A549 (cell line): ENCODE data around the gene MAMSTR. TPM values are rescaled to one million over a fixed set of nuclear protein-coding genes. Genes with fewer than 3 reads are reported as not detected.

Source experiments
- ATAC-seq, 2 experiments: fragments of 200-7000 bp in 1 of 2; fragments of >200 bp in 1 of 2; cut with Nextera tagmentation in 1 of 2; cut with Tn5 transposase in 1 of 2; 3 replicates each; pipeline versions ENCODE4 v1.8.0 to v1.9.1; 2018 to 2020; ENCODE audit warnings: mild to moderate bottlenecking in 1 of 2, moderate library complexity in 1 of 2
- CTCF ChIA-PET: fragments of 300-600 bp; sonication (Branson Sonifier 250); formaldehyde crosslinking; extraction: SDS; loops from one replicate; lab custom pipeline; 2021; ENCODE audit warnings: antibody characterized with exemption, inconsistent platforms; lab: Yijun Ruan, JAX
- POLR2A ChIA-PET: fragments of 350-600 bp; formaldehyde crosslinking; extraction: SDS; loops from one replicate; lab custom pipeline; 2021; ENCODE audit warnings: antibody characterized with exemption, inconsistent platforms; lab: Yijun Ruan, JAX
- DNase-seq, 2 experiments: peaks; one replicate each; pipeline versions ENCODE4 v3.0.0 to v3.0.0-alpha.2; 2011 to 2016; ENCODE audit warnings: low read depth in 1 of 2, low spot score in 1 of 2
- FAIRE-seq: peaks from 2 replicates; lab custom pipeline; 2011; peaks lifted over from hg19 to GRCh38; lab: Jason Lieb, UNC
- H3K27ac ChIP-seq, 2 experiments: fragments of >200 bp; sonication (Bioruptor Twin); formaldehyde crosslinking; 3 replicates each; pipeline ENCODE4 v1.5.1; 2016 to 2017
- H3K4me1 ChIP-seq: fragments of >200 bp; sonication (Bioruptor Twin); formaldehyde crosslinking; 3 replicates; pipeline ENCODE4 v1.6.1; 2016
- H3K4me2 ChIP-seq: fragments of >200 bp; sonication (Bioruptor Twin); formaldehyde crosslinking; 3 replicates; pipeline ENCODE4 v1.6.1; 2016
- H3K4me3 ChIP-seq: fragments of >200 bp; sonication (Bioruptor Twin); formaldehyde crosslinking; 3 replicates; pipeline ENCODE4 v1.5.1; 2016
- H3K9me3 ChIP-seq: fragments of >200 bp; sonication (Bioruptor Twin); formaldehyde crosslinking; 3 replicates; pipeline ENCODE4 v1.6.1; 2016
- ATOH8 ChIP-seq: fragments of 250-450 bp; sonication (Bioruptor Pico); IDR thresholded peaks from 2 replicates; pipeline ENCODE4 v1.5.0; 2020; ENCODE audit warnings: low read depth, mild to moderate bottlenecking, moderate library complexity
- BHLHE40 ChIP-seq: IDR thresholded peaks from 2 replicates; pipeline ENCODE4 v1.6.1; 2012; ENCODE audit warnings: low read depth, low read length, inconsistent platforms
- CBX2 ChIP-seq: fragments of 200-600 bp; sonication (generic); IDR thresholded peaks from 2 replicates; pipeline ENCODE4 v1.6.1; 2016; ENCODE audit warnings: low read depth, mild to moderate bottlenecking, borderline replicate concordance
- CHD4 ChIP-seq: fragments of 200-600 bp; sonication (generic); IDR thresholded peaks from 2 replicates; pipeline ENCODE4 v1.6.1; 2016; ENCODE audit warnings: antibody characterized with exemption, mild to moderate bottlenecking, borderline replicate concordance
- CTCF ChIP-seq: fragments of >200 bp; sonication (Bioruptor Twin); formaldehyde crosslinking; IDR thresholded peaks from 3 replicates; pipeline ENCODE4 v1.5.1; 2016
- EHF ChIP-seq: fragments of 250-450 bp; sonication (Bioruptor Pico); IDR thresholded peaks from 2 replicates; pipeline ENCODE4 v1.5.0; 2020; ENCODE audit warnings: mild to moderate bottlenecking
- EP300 ChIP-seq, 2 experiments: fragments of >200 bp; sonication (Bioruptor Twin); formaldehyde crosslinking; IDR thresholded peaks; 2 replicates in 1 of 2; 3 replicates in 1 of 2; pipeline ENCODE4 v1.6.1; 2016 to 2017
- FOSB ChIP-seq: fragments of 250-450 bp; sonication (Bioruptor Pico); IDR thresholded peaks from 2 replicates; pipeline ENCODE4 v1.5.0; 2020; ENCODE audit warnings: mild to moderate bottlenecking, moderate library complexity
- FOSL2 ChIP-seq, 2 experiments: fragments of 450-650 bp in 1 of 2; fragments of >200 bp in 1 of 2; sonication (Bioruptor Twin) in 1 of 2; formaldehyde crosslinking; IDR thresholded peaks; 2 replicates each; pipeline versions ENCODE4 v1.5.0 to v1.6.1; 2016 to 2020; ENCODE audit warnings: mild to moderate bottlenecking in 1 of 2, moderate library complexity in 1 of 2
- FOXS1 ChIP-seq: fragments of 250-450 bp; sonication (Bioruptor Pico); IDR thresholded peaks from 2 replicates; pipeline ENCODE4 v1.5.0; 2020; ENCODE audit warnings: mild to moderate bottlenecking, moderate library complexity
- HDAC2 ChIP-seq: fragments of 200-600 bp; sonication (generic); IDR thresholded peaks from 2 replicates; pipeline ENCODE4 v1.6.1; 2016
- HES2 ChIP-seq: fragments of >200 bp; sonication (Bioruptor Twin); formaldehyde crosslinking; IDR thresholded peaks from 2 replicates; pipeline ENCODE4 v1.6.1; 2016
- HEYL ChIP-seq: fragments of 250-450 bp; sonication (Bioruptor Pico); IDR thresholded peaks from 2 replicates; pipeline ENCODE4 v1.8.0; 2021; ENCODE audit warnings: mild to moderate bottlenecking, moderate library complexity
- HOXA7 ChIP-seq: fragments of 250-450 bp; sonication (Bioruptor Pico); IDR thresholded peaks from 2 replicates; pipeline ENCODE4 v1.5.0; 2020; ENCODE audit warnings: mild to moderate bottlenecking, moderate library complexity
- HOXB13 ChIP-seq: fragments of 250-450 bp; sonication (Bioruptor Pico); IDR thresholded peaks from 2 replicates; pipeline ENCODE4 v1.5.0; 2020; ENCODE audit warnings: low read depth, mild to moderate bottlenecking, moderate library complexity
- JUN ChIP-seq, 2 experiments: fragments of >200 bp; sonication (Bioruptor Twin); formaldehyde crosslinking; IDR thresholded peaks; 2 replicates in 1 of 2; 3 replicates in 1 of 2; pipeline ENCODE4 v1.6.1; 2016 to 2017
- JUNB ChIP-seq: fragments of >200 bp; sonication (Bioruptor Twin); formaldehyde crosslinking; IDR thresholded peaks from 2 replicates; pipeline ENCODE4 v1.6.1; 2016
- MAFK ChIP-seq: fragments of 450-650 bp; IDR thresholded peaks from 2 replicates; pipeline ENCODE4 v1.6.1; 2014; ENCODE audit not compliant: partially characterized antibody
- MAZ ChIP-seq: fragments of 150-350 bp; IDR thresholded peaks from 2 replicates; pipeline ENCODE4 v1.6.1; 2014; ENCODE audit warnings: antibody characterized with exemption, low read depth, low read length, borderline replicate concordance
- NR3C1 ChIP-seq: fragments of >200 bp; sonication (Bioruptor Twin); formaldehyde crosslinking; IDR thresholded peaks from 3 replicates; pipeline ENCODE4 v1.6.1; 2017
- PHF8 ChIP-seq: fragments of 200-600 bp; sonication (generic); IDR thresholded peaks from 2 replicates; pipeline ENCODE4 v1.6.1; 2016; ENCODE audit warnings: low read depth, mild to moderate bottlenecking, antibody characterized with exemption, moderate library complexity, borderline replicate concordance
- POLR2A ChIP-seq: IDR thresholded peaks from 2 replicates; pipeline ENCODE4 v1.6.1; 2012; ENCODE audit warnings: mild to moderate bottlenecking, low read length
- POLR2AphosphoS2 ChIP-seq: conservative IDR thresholded peaks from 2 replicates; pipeline ENCODE4 v1.6.1; 2012; ENCODE audit warnings: low read length, improper control_type of control experiment, inconsistent platforms
- RARB ChIP-seq: fragments of 250-450 bp; sonication (Bioruptor Pico); IDR thresholded peaks from 2 replicates; pipeline ENCODE4 v1.8.0; 2021; ENCODE audit warnings: mild to moderate bottlenecking, moderate library complexity
- RFX5 ChIP-seq: fragments of 450-650 bp; IDR thresholded peaks from 2 replicates; pipeline ENCODE4 v1.7.1; 2014; ENCODE audit warnings: antibody characterized with exemption, mild to moderate bottlenecking, moderate library complexity
- RNF2 ChIP-seq: fragments of 200-600 bp; sonication (generic); IDR thresholded peaks from 2 replicates; pipeline ENCODE4 v1.6.1; 2016; ENCODE audit warnings: low read depth, mild to moderate bottlenecking, antibody characterized with exemption, moderate library complexity, borderline replicate concordance
- TFCP2L1 ChIP-seq: fragments of 250-450 bp; sonication (Bioruptor Pico); IDR thresholded peaks from 2 replicates; pipeline ENCODE4 v1.5.0; 2021; ENCODE audit warnings: mild to moderate bottlenecking
- TP53 ChIP-seq: fragments of 250-450 bp; sonication (Bioruptor Pico); IDR thresholded peaks from 2 replicates; pipeline ENCODE4 v1.5.0; 2021; ENCODE audit warnings: mild to moderate bottlenecking, moderate library complexity
- ZC3H11A ChIP-seq: fragments of 450-650 bp; IDR thresholded peaks from 2 replicates; pipeline ENCODE4 v1.6.1; 2014; ENCODE audit warnings: antibody characterized with exemption, mild to moderate bottlenecking
- WGBS: methylation state at CpG from one replicate; pipeline ENCODE4 v1.1.6; 2017; ENCODE audit errors: missing lambda C conversion rate; 5-methylcytosine and 5-hydroxymethylcytosine counted together
- polyA plus RNA-seq, 4 experiments: library from polyadenylated mRNA; depleted of rRNA in 3 of 4; stranded (reverse); fragments of >200 nt; fragmentation: RNase III in 1 of 4; extraction: RNeasy Plus Mini Kit Qiagen cat#74134 plus additional on column Dnase treatment in 1 of 4; gene quantifications; 2 replicates in 3 of 4; 3 replicates in 1 of 4; pipeline ENCODE4 v1.2.3, GENCODE V29; 2011 to 2017
- TF ChIP-seq, protein P1 (sequence below): IDR thresholded peaks from 2 replicates; pipeline ENCODE4 v1.6.1; 2012; ENCODE audit warnings: low read depth, borderline replicate concordance

The MAMSTR gene
- polyA plus RNA-seq, 2 of the 4 experiments (the other 2 are of a cell fraction) = 0.44 to 0.52 TPM

GRCh38 chr19:48672994-48673393, 46.5 kb downstream of the MAMSTR start, which contains the start of gene NTN5:
Gene NTN5 (minus strand): TSS chr19:48673017. CDS start chr19:48670986, 2,031 bp downstream.
- Histone ChIP-seq H3K4me2 (no peak within 1 kb of the TSS), H3K27ac (no peak within 1 kb of the TSS), H3K9me3 (no peaks in the 10 kb centered on the region), H3K4me3 (no peak within 1 kb of the TSS)
- POLR2A ChIA-PET = no interaction called here
- no peak for DNase-seq
- 86% methylated on average over 21 of the region's 25 CpGs for WGBS
- no peak for FAIRE-seq
- TF ChIP-seq JUNB (no peak), HDAC2 (no peak), NR3C1 (no peak), HEYL (CRISPR knock-in tag) (no peak)
- TF ChIP-seq, all 56 proteins: peak for 0
- peaks cover 5% of the 10 kb centered on the region; the same call in 1 of the 3 replicates for H3K4me1 ChIP-seq
- ATAC-seq = no peak
- CTCF ChIA-PET = interaction anchor here (0.9 to 6.1 kb wide), 7 partner anchors 8 to 145 kb away, joined by 3 to 151 read pairs (median 39); partner anchors contain the start of genes CA11 and FUT2

DNA sequence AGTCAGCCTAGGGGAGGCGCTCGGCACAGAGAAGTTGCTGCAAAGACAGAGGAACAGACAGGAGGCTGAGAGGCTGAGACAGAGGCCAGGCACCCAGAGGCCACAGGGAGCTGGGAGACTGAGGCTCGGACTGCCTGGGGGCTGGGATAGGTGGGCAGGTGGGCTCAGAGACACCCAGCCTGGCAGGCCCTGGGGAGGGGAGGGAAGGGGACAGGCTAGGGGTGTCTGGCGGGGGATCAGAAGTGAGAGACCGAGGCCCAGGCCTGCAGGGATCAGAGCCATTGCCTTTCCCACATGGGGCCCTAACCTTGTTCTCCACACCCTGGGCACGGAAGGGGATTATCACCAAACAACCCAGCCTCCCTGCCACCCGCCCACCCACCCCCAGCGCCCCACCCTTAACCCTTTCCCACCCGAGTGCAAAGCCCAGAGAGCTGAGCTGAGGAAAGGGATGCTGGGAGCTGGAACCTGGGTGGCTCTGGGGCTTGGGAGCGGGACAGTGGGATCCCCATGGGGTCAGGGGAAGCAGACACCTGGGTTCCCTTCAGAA, 48.0 kb downstream of the MAMSTR start:
- no peak overlapping the region for H3K4me2 ChIP-seq
- ATAC-seq = no peak
- WGBS = 63% methylated on average over 9 of the region's 10 CpGs
- ChIA-PET CTCF (interaction anchor here (1.5 to 1.9 kb wide), 4 partner anchors 26 to 116 kb away, joined by 4 to 7 read pairs (median 6); partner anchors contain the start of gene CA11), POLR2A (no interaction called here)
- DNase-seq = no peak
- H3K27ac ChIP-seq = no peak overlapping the region
- FAIRE-seq = no peak
- H3K4me3 ChIP-seq = no peak overlapping the region
- TF ChIP-seq EHF = no peak
- TF ChIP-seq TP53 (CRISPR knock-in tag) = no peak
- no peak for TF ChIP-seq ZC3H11A
- TF ChIP-seq CBX2 = no peak
- TF ChIP-seq HDAC2 = no peak
- no peak for TF ChIP-seq POLR2AphosphoS2
- no peak for TF ChIP-seq HOXB13 (CRISPR knock-in tag)
- no peak for TF ChIP-seq EP300 (IDR thresholded peaks at IDR 0.05)
- no peak for TF ChIP-seq CTCF
- TF ChIP-seq HES2 = no peak
- TF ChIP-seq FOXS1 (CRISPR knock-in tag) = no peak
- no peak for TF ChIP-seq JUN (IDR thresholded peaks at IDR 0.05)
- TF ChIP-seq RFX5 = no peak
- no peak for TF ChIP-seq HOXA7
- no peak for TF ChIP-seq RNF2
- TF ChIP-seq MAFK = no peak
- no peak for TF ChIP-seq BHLHE40
- H3K4me1 ChIP-seq = peaks cover 5% of the 10 kb centered on the region; the same call in 1 of the 3 replicates
- H3K9me3 ChIP-seq = no peaks in the 10 kb centered on the region

- ChIA-PET CTCF (interaction anchor here (0.6 to 1.9 kb wide), 5 partner anchors 25 to 381 kb away, joined by 3 to 7 read pairs (median 6); partner anchors contain the start of gene CA11), POLR2A (no interaction called here)
- no peak overlapping the region for H3K27ac ChIP-seq
- H3K4me3 ChIP-seq = no peak overlapping the region
- H3K4me1 ChIP-seq = peaks cover 5% of the 10 kb centered on the region; the same call in 1 of the 3 replicates
- no peak overlapping the region for H3K4me2 ChIP-seq
- ATAC-seq (no peak), DNase-seq (no peak), FAIRE-seq (no peak)
- no peaks in the 10 kb centered on the region for H3K9me3 ChIP-seq
- 82% methylated on average over 20 of the region's 21 CpGs for WGBS
- TF ChIP-seq MAZ (no peak), POLR2A (no peak), RARB (CRISPR knock-in tag) (no peak), ATOH8 (CRISPR knock-in tag) (no peak), BHLHE40 (no peak), FOSB (CRISPR knock-in tag) (no peak), EHF (no peak), TFCP2L1 (CRISPR knock-in tag) (no peak), MAFK (no peak), JUN (IDR thresholded peaks at IDR 0.05) (no peak), FOSL2 (IDR thresholded peaks at IDR 0.05) (no peak), FOSL2 (CRISPR knock-in tag; IDR thresholded peaks at IDR 0.05) (no peak), CHD4 (no peak), PHF8 (no peak), HES2 (no peak), RNF2 (no peak), HOXB13 (CRISPR knock-in tag) (no peak)
- TF ChIP-seq, protein P1, sequence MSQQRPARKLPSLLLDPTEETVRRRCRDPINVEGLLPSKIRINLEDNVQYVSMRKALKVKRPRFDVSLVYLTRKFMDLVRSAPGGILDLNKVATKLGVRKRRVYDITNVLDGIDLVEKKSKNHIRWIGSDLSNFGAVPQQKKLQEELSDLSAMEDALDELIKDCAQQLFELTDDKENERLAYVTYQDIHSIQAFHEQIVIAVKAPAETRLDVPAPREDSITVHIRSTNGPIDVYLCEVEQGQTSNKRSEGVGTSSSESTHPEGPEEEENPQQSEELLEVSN = no peak
Measured at GRCh38 chr19:48670699-48671445, 48.7 kb downstream of the MAMSTR start.
